HL-60/S4 treated with retinoic acid at 250 ng/mL for 4 days and 3 days (cell line): ENCODE data around the gene LKAAEAR1.

ENCODE experiments used
- in situ Hi-C: fragments of 300-500 bp; cut with MboI; formaldehyde crosslinking; loops from 2 replicates; pipeline ENCODE4 v1.7.0; 2022; ENCODE audit warnings: low sequenced_read_pairs

The LKAAEAR1 gene

DNA sequence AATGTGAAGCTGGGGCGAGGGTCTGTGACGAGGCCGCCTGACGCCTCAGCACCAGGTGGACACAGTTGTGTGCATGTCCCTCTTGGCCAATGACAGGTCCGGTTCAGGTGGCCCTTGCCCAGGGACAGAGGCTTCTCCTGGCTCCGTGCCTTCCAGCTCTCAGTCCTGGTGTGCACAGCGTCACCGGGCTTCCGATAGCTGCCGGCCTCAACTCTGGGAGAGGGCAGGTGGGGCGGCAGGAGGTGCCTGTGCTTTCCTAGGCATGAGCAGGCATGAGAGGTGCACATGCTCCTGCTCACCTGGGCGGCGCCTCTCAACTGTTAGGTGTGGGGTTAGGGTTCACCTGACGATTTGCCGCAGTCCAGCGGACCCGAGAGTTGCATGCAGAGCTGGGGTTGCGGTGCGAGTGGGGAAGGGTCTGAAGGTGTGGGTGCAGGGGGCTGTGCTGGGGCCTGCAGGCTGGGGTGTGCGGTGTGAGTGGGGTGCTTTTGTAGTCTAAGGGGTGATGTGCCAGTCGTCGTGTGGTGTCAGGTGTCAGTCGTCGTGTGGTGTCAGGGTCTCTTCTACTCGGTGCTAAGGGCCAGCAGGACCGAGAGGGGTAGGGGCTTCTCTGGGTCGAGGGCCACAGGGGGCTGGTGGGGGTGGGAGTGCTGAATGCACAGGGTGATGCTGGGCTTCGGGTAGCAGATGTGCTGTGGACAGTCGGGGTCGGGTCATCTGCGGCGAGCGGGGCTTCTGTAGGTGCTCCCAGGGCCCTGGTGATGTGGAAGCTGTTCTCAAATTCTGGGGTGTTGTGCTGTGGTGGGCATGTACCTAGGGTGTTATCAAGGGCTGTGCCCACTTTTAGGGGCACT lies 31.0 kb downstream of the LKAAEAR1 start:
- in situ Hi-C loops, result no loop called here

DNA sequence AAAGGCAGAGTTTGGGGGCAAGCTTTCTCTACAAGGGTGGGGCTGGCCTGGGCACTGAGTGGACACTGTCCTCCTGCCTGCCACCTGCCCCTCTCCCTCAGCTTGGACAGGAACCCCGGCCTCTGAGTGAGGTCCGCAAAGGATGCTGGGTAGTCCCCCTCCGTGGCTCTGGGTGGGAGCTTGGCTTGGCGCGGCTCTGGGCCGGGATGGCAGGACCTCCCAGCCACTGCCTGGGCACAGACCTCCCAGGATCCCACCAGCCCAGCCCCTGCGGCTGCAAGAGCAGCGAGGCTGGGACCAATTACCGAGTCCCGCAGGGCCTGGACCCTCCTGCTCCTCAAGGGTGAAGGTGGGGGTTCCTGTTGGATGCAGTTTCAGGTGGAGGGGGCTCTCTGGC lies 31.9 kb downstream of the LKAAEAR1 start:
- in situ Hi-C loops, result no loop called here

DNA sequence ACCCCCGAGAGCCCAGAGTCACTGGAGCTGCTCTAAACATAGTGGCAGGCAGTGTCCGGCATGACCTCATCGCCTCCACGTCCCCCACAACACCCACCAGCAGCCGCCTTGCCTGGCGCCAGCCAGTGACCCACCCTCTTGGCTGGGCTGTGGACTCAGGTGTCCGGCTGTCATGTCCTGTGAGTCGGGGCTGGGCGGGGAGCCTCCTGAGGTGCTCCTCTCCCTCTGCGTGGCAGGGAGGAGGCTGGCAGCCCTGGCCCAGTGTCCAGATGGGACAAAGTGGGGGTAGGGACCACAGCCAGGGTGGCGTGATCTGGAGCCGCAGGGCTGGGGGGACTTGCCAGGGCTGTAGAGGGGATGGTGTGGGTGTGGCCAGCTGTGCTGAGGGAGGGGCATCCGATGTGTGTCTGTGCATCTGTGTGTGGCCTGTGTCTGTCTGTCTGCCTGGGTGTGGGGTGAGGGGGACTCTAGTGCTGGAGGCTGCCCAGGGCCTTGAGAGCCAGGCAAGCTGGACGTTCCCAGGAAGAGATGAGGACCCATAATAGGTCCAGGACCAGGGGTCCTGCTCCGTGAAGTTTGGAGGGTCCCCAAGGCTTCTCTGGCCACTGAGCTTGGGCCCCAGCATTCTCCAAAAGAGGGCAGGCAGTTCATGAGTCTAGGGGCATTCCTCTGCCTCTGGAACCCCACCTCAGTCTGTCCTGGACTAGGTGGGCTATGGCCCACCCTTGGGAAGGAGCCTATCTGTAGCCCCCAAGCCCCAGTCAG lies 32.5 kb downstream of the LKAAEAR1 start:
- in situ Hi-C loops, result no loop called here

DNA sequence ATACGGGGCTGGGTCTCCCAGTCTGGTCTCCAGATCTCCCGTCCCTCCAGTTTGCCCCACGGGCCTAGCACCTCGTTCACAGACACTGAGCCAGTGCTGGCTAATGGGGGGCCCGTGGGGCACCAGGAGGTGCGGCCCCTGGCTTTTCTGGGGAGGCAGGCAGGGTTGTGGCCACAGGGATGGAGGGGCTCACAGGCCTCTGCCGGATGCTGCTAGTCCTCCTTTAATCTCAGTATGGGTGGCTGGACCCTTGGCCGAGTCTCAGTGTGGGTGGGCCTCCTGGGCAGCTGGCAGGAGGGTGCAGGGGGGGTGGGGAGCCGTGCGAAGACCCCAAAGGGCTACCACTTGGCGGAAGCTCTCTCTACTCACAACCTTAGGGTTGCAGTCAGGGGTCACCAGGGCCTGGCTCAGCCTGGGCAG lies 33.2 kb downstream of the LKAAEAR1 start:
- in situ Hi-C loops, result no loop called here

DNA sequence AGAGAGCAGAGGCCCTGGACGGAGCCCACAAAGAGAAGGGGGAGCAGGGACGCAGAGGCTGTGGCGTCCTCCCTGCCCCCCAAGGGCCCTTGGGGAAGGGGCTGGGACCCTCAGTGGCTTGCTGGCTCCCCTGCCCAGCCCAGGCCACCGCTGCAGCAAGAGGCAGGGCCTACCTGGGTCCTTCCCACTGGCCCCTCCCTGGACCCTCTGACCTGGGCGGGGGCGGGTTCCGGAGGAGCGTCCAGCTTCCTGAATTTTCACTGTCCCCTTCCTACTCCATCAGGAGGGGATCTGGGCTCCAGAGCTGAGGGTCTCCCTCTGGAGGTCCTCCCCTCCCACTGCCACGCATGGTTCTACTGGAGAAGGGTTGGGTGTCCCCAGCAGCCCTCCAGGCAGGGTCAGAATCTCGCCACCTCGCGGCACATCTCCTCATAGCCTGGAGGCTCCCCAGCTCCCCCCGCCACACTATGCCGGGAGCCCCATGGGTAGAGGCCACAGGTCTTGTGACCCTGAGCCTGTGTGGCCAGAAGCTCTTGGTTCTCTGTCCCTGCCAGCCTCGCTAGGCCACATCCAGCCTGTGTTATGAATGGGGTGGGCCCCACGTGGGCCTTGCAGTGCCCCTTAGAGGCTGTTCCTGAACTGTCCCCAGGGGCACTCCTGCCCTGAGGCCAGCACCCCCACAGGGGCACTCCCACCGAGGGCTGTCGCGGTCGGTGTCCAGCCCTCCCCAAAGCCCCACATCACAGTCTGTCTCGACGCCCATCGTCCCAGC lies 33.8 kb downstream of the LKAAEAR1 start:
- in situ Hi-C loops, result no loop called here

DNA sequence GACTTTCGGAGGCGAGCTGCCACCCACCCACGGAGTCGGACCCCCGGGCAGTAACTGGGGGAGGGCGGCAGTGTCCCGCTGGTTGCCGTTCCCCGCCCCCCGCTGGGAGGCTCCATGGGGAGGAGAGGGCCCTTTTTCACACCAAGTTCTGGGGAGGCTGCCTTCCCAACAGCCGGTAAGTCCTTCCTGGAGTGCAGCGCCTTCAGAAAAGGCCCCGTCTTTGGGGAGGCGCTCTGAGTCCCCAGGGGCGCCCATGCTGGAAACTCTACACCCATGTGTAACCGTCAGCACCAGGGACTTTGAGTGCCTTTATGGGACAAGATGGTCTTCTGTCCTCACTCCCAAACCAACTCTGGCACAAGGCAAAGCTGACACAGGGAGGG lies 34.3 kb downstream of the LKAAEAR1 start:
- in situ Hi-C loops, result no loop called here

DNA sequence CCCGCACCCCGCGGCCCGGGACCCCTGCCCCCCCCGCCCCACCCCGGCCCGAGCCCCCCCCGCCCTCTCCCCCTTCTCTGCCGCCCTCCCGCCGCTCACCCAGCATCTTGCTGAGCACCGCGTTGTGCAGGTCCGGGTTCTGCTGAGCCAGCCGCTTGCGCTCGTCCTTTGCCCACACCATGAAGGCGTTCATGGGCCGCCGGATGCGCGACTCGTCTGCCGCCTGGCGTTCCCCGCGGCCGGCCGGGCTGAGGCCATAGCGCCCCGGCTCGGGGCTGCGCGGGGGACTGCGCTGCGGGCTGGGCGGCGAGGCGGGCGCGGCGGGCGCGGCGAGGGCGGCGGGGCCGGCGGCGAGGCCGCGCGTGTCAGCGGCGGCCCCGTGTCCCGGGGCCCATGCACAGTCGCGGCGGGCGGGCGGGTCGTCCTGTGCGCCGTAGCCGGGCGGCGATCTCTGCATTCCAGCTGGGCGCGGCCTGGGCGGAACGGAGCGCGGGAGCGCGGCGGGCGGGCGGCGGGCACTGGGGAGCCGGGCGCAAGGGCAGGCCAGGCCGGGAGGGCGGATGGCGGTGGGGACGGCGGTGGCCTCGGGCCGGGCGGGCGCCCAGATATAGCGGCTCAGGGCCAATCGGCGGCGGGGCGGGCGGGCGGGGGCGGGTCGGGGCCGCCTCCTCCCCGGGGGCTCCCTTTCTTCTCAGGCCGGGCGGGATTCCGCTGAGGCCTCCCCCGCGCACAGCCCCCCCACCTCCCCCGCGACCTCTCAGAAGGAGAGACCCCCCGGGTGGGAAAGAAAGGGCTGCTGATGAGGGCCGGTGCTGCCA lies 34.9 kb downstream of the LKAAEAR1 start, which contains the start of gene SOX18:
SOX18 (minus strand) TSS at position 580 of the 818 bp plus-strand sequence; CDS start at position 457, 123 bp downstream.
- in situ Hi-C loops, result no loop called here

DNA sequence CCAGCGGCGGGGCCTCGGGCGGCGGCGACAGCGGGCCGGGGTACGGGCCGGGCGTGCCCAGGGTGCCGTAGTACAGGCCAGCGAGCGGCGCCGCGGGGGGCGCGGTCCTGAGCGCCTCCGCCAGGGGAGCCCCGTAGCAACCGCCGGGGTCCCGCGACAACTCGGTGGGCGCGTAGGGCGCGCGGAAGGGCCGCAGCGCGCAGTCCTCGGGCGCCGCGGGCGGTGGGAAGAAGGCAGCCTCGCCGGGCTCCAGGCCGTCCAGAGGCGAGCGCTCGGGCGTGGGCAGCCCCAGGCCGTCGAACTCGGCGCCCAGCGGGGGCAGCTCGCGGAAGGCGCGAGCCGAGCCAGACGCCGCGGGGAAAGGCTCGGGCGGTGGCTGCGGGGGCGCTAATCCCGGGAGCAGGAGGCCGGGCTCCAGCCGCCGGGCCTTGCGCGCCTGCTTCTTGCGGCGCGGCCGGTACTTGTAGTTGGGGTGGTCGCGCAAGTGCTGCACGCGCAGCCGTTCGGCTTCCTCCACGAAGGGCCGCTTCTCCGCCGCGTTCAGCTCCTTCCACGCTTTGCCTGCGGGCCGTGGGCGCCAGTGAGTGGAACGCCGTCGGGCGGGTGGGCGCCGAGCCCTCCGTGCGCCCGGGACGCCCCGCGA lies 35.7 kb downstream of the LKAAEAR1 start:
- in situ Hi-C loops, result no loop called here

DNA sequence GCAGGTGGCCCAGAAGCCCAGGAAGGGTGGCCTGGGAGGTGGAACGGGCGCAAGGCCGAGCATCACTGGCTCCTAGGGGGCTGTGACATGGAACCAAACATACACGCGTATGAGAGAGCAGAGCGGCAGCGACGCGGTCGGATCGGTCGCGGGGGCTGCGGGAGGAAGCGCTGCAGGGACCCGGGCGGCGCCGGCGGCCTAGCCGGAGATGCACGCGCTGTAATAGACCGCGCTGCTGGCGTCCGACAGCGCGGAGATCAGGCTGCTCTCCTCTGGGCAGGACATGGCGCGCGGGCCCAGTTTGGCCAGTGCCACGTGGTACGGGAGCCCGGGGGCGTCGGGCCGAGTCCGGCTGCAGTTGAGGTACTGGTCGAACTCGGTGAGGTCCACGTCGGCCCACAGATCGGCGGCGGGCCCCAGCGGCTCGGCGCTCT lies 36.2 kb downstream of the LKAAEAR1 start:
- in situ Hi-C loops, result no loop called here

DNA sequence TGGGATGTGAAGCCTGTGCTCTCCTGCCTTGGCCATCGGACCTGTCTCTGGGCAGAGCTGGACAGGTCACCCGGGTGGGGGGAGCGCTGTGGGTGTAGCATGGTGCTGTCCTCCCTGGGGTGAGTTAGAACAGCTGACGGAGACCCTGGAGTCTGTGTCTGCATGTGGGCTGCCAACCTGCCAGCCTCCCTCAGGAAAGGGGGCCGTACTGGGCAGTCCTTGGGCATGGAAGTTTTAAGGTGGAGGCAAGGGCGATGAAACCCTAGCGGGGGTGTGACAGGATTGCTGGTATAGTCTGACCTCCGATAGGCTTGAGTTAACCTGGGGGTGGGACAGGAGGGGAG lies 37.2 kb downstream of the LKAAEAR1 start:
- in situ Hi-C loops, result no loop called here

DNA sequence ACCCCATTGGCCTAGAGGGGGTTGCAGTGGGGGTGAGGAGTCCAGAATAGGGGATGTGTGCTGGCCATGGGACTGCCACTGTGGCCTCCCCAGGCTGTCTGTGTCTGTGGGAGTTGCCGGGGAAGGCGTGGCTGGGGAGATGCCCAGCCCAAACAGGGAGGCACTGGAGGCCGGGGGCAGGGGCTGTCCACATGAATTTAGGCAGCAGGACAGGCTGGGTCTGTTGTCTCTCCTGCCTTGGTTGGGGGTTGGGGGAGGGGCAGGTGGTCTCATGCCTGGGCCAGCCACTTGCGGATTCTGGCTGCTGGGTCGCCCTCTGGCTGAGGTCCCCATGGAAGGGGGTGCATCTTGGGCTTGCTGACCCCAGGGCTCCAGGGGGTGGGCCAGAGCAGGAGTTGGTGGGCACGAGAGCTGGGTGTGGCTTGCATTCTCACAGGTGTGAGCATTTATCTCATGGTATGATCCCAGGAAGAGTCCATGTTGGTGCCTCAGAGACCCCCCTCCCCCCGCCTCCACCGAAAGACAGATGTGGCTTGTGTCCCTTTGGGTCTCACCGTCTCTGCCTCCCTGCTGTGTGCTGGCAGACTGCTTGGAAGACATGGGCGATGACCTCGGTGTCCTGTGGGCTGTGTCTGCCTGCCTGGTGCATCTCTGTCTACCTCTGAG lies 38.7 kb downstream of the LKAAEAR1 start:
- in situ Hi-C loops, result no loop called here

DNA sequence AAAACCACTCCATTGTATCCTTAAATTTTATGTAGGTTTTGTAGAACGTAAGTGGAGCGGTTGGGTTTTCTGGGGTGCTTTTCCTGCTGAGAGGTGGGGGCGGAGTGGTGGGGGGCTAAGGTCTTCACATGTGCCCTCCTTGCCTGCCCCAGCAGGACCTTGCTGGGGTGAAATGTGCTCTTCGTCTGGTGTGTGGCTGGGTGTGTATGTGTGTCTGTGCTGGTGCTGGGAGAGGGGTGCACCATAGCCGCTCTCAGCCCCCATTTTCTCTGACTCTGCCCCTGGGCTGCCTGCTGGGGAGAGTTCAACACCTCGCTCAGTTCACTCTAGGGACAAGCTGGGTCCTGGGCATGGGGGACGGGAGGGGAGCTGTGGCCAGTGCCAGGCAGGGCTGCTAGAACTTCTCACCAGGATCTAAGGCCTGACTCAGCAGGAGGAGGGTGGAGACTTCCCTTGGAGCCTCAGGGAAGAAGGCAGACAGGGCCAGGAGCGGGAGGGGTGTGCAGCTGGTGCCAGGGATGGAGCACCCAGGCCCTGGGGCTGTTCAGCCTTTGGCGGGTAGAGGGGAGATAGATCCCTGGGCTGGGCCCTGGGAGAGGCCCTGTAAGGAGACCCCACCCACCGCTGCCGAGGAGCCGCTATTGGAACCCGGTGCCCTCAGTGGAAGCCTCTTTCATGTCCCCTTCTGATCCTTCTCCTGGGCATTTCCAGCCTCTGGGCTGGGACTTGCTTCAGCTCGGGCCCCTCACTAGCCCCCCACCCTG lies 39.5 kb downstream of the LKAAEAR1 start:
- in situ Hi-C loops, result no loop called here

DNA sequence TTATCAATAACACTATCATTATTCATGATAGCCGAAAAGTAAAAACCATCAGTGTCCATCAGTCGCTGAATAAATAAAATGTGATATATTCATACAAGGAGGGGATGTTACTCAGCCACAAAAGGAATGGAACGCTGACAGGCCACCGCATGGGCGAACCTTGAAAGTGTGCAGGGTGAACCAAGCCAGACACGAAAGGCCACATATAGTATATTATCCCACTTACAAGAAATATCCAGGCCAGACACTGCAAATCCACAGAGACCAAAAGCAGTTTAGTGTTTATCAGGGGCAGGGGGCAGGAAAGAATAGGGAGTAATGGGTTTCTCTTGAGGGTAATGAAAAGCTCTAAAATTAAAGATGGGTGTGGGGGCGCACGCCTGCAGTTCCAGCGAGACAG lies 40.4 kb downstream of the LKAAEAR1 start:
- in situ Hi-C loops, result no loop called here

DNA sequence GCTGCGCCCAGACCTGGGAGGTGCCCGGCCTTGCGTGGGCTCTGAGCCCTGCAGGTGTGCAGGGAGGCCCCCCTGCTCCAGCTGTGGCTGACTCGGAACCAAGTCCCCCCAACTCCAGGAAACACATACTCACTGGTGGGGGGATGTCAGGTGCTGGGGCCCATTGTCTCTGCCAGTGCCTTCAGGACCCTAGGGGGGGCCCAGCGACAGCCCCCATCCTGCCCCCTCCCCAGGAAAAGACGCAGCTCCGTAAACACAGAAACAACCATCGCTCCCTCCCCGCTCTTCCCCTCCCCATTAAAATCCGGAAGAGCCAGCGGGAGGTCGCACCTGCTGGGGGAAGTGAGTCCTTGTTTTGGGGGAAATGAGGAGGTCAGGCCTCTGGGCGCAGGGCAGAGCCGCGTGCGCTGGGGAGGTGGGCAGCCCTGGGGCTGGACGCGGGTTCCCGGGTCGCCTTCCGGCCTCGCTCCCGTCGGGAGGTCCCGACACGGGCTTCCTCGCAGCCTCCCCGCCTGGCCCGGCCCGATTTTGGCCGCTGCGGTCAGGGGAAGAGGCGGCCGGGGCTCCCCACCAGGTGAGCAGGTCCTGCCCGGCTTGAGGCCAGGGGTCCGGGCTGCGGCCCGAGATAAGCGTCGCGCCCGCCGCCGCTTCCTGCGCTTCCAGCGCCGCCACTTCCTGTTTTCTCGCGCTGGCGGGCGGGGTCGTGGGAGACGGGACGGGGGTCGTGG lies 42.0 kb downstream of the LKAAEAR1 start:
- in situ Hi-C loops, result no loop called here

DNA sequence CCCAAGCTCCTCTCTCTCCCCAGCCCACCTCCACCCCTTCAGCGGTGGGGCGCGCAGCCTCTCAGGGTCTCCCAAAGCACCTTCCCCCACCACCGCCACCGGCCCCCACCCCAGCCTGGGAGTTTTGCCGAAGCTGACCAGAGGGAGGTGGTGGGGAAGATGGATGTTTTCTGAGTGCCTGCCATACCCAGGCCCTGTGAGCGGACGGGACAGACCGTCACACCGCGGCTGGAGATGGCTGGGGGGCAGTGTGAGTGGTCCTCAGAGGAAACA lies 42.5 kb downstream of the LKAAEAR1 start:
- in situ Hi-C loops, result no loop called here

DNA sequence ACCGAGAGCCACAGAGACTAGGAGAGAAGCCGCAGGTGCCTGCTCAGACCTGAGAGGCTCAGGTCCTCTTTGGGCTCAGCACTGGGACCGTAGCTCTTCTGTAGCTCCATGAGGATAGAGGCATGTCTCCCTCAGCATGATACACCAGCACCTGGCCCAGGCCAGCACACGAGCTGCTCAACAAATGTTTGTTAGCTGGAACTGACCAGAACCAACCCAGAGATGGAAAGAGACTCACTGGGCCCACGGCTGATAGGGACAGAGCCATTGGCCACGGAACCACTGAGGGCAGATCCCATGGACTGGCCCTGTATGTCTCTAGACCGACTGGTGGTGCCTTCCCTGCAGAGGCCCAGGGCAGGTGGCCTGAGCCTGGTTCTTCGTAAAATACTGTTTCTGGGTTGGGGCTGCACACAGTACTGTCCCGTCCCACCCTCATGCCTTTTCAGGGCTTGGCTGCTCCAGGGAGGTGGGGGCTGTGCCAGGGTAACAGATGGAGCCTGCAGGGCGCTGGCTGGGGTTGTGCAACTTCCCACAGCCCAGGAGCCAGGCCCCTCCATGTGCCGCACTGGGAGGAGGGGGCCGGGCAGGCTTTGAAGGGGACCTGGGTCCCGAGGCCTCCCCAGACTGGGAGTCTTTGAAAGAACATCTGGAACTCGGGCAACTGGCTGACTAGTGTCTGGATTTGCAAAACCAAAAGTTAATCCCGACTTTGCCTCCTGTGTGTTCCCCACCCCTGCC lies 43.0 kb downstream of the LKAAEAR1 start:
- in situ Hi-C loops, result no loop called here

DNA sequence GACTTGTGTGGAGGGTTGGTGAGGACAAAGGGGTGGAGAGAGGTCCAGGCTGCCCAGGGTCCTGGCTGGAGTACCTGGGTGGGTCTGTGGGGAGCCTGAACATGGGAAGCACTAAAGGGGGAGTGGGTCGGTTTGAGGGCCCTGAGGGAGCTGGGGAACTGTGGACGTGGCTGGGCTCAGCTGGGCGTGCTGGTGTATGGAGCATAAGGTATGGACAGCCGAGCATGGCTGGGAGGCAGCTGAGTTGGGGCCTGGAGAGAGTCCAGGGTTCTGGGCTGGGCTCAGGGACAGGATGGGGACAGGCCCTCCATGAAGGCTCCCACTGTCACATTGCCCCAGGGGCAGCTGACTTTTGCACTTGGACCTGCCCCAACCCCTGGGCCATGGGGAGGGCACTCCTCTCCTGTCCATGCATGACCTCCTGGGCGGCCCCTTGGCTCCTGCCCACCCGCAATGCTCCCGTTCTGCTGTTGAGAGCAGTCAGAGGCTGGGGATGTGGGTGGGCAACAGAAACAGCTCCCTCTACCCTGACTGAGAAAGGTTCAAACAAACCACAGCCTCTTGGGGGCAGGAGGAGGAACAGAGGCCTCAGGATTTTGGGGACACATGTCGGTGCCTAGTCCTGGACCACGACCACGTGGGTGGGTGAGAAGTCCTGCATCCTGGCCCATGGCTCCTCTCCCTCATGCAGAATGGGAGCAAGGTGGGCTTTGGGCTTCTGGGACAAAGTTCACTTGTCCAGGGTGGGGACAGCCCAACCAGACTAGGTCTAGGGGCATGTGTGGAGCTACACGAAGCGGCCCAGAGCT lies 43.8 kb downstream of the LKAAEAR1 start:
- in situ Hi-C loops, result no loop called here
